Rectal smooth muscle tissue (tissue), 1 donor: ENCODE data around the gene TANGO2.
A peak's percentile ranks its signal among the peaks of the same experiment; 100 is the strongest.

Source experiments
- H3K27ac ChIP-seq: one replicate; pipeline ENCODE4 v1.7.0; 2013; ENCODE audit warnings: low read depth, low read length, inconsistent platforms
- H3K27me3 ChIP-seq: one replicate; pipeline ENCODE4 v1.7.0; 2013; ENCODE audit warnings: low read length; ENCODE audit not compliant: control insufficient read depth, insufficient read depth
- H3K36me3 ChIP-seq: one replicate; pipeline ENCODE4 v1.7.0; 2013; ENCODE audit warnings: low read length; ENCODE audit not compliant: control insufficient read depth, insufficient read depth
- H3K4me1 ChIP-seq: one replicate; pipeline ENCODE4 v1.7.0; 2013; ENCODE audit warnings: low read length; ENCODE audit not compliant: control insufficient read depth, insufficient read depth
- H3K4me3 ChIP-seq: one replicate; pipeline ENCODE4 v1.7.0; 2013; ENCODE audit warnings: low read length
- H3K9ac ChIP-seq: one replicate; pipeline ENCODE4 v1.7.0; 2013; ENCODE audit warnings: low read length

The TANGO2 gene

DNA sequence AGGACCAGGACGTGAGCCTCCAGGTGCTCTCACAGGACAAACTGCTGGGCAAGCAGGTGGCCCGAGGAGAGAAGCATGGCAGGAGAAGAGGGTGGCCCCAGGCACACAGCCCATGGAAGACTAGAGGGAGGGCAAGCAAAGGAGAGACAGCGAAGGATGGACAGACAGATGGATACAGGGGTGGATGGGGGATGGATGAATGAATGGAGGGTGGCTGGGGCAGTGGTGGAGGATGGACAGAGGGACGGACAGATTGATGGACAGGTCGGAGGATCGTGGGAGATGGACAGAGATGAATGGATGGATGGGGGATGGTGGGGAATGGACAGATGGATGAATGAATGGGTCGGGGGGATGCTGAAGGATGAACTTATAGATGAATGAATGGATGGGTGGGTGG lies 27.0 kb upstream of the TANGO2 start:
- H3K27me3 ChIP-seq: no peaks in the 10 kb centered on the region
- H3K4me3 ChIP-seq: no peak overlapping the region
- H3K9ac ChIP-seq: no peak overlapping the region
- H3K27ac ChIP-seq: no peak overlapping the region
- peaks cover 12% of the 10 kb centered on the region for H3K4me1 ChIP-seq
- no peaks in the 10 kb centered on the region for H3K36me3 ChIP-seq

DNA sequence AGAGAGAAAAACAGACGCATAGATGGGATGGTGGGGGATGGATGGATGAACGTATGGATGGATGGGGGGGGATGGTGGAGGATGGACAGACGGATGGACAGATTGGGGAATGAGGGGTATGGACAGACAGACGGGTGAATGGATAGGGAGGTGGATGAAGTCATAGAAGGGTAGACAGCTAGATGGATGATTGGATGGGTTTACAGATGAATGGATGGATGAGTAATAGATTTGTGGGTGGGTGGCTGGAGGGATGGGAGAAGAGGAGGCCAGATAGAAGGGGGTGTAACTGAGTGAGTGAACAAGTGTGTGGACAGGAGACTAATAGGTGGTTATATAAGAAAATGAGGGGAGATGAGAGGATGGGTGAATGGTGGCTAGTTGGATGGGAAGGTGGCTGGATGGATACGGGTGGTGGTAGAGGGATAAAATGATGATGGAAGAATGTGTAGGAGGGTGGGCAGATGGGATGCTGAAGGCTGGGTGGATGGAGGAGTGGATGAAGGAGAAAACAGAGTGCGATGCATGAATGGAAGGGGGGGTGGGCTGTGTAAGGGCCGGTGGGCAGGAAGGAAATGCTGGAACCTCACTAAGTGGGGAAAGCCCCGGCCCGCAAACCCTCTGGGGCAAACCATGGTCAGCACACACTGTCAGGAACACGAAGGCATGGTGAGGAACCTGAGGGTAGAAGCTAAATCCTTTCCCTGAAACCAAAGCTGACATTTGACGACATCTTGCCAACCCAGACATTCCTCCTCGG lies 25.9 kb upstream of the TANGO2 start:
- Histone ChIP-seq H3K4me3 (no peak overlapping the region), H3K4me1 (peaks cover 14% of the 10 kb centered on the region), H3K9ac (no peak overlapping the region), H3K27me3 (no peaks in the 10 kb centered on the region), H3K27ac (peak overlapping the region; percentile 15), H3K36me3 (no peaks in the 10 kb centered on the region)

GRCh38 chr22:19995611-19996339 lies 25.1 kb upstream of the TANGO2 start:
- Histone ChIP-seq H3K9ac (no peak overlapping the region), H3K4me3 (peak overlapping the region; percentile 6), H3K4me1 (peaks cover 20% of the 10 kb centered on the region), H3K27me3 (no peaks in the 10 kb centered on the region), H3K27ac (peak overlapping the region; percentile 57), H3K36me3 (no peaks in the 10 kb centered on the region)

GRCh38 chr22:19996694-19997384 lies 24.1 kb upstream of the TANGO2 start:
- Histone ChIP-seq H3K4me1 (peaks cover 20% of the 10 kb centered on the region), H3K27ac (no peak overlapping the region), H3K27me3 (no peaks in the 10 kb centered on the region), H3K36me3 (no peaks in the 10 kb centered on the region), H3K4me3 (no peak overlapping the region), H3K9ac (no peak overlapping the region)

- H3K4me1 ChIP-seq: peaks cover 20% of the 10 kb centered on the region
- H3K4me3 ChIP-seq: no peak overlapping the region
- H3K9ac ChIP-seq: no peak overlapping the region
- no peaks in the 10 kb centered on the region for H3K27me3 ChIP-seq
- H3K36me3 ChIP-seq: no peaks in the 10 kb centered on the region
- H3K27ac ChIP-seq: no peak overlapping the region
Observed at GRCh38 chr22:19997561-19998231, 23.2 kb upstream of the TANGO2 start.

- no peak overlapping the region for H3K4me3 ChIP-seq
- no peaks in the 10 kb centered on the region for H3K36me3 ChIP-seq
- H3K27me3 ChIP-seq: no peaks in the 10 kb centered on the region
- H3K4me1 ChIP-seq: peaks cover 20% of the 10 kb centered on the region
- H3K27ac ChIP-seq: no peak overlapping the region
- H3K9ac ChIP-seq: no peak overlapping the region
Observed at GRCh38 chr22:19998232-19998951, 22.5 kb upstream of the TANGO2 start.

DNA sequence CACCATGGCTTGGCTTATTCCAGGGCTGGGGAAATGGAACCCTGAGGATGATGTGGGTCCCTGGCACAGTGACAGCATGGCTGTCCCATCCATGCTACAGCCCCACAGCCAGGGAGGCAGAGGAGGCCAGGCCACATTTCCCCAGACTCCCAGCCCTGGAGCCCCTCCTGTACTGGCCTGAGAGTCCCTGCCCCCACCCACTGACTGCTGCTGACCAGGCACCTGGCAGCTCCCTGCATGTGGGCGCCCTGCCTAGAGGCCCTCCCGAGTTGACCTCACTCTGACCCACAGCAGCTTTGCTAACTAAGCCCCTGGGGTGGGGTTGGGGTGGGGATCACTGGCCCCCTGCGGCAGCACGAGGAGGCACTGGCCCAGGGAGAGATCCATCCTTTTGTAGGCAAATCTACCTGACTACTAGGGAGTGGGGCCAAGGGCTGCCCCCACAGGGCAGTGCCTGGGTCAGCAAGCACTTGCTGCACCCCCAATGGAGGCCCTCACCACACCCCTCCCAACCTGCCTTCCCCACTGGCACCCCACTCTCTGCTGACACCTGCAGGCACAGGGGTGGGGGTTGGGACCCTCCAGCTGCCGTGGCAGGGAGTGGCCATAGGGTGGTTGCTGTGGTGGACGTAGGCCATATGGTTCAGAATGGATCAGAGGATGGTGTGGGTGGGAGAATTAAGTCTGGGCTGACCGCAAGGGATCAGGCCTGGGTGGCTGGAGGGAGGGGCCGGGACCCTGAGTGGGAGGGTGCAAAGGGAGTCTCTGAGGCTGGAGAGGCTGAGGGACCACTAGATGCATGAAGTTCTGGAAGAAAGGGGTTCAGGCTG lies 21.7 kb upstream of the TANGO2 start:
- Histone ChIP-seq H3K4me3 (no peak overlapping the region), H3K4me1 (peaks cover 20% of the 10 kb centered on the region), H3K27me3 (no peaks in the 10 kb centered on the region), H3K36me3 (no peaks in the 10 kb centered on the region), H3K27ac (no peak overlapping the region), H3K9ac (no peak overlapping the region)

DNA sequence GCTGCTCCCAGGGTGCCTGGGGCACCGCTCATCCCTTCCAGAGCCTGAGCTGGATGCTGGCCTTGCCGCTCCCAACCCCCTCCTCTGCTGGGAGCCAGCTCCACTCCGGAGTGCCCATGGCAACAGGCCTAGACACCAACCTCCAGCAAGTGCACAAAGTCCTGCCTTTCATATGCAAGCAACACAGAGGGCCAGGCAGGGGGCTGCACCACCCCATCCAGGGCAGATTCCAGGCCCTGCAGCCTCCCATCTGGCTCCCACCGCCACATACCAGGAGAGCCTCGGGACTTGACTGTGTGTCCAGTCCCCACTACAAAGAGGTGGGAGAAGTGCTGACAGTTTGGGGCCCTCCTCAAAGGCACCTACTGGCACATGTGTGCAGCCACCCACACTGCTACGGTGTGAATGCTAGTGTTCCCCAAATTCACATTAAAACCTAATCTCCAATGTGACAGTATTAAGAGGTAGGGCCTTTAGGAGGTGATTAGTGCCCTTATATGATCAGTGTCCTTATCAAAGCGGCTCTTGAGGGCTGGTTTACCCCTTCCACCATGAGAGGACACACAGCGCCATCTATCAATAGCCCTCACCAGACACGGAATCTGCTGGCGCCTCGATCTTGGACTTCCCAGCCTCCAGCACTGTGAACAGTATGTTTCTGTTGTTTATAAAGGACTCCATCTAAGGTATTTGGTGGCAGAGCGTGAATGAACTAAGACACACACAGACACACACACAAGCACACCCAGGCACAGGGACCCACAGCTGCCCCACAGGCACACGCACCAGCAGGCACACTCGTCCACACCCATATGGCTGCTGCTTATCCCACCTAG lies 20.4 kb upstream of the TANGO2 start:
- no peak overlapping the region for H3K9ac ChIP-seq
- no peak overlapping the region for H3K4me3 ChIP-seq
- no peak overlapping the region for H3K27ac ChIP-seq
- H3K4me1 ChIP-seq: peaks cover 13% of the 10 kb centered on the region
- H3K36me3 ChIP-seq: no peaks in the 10 kb centered on the region
- H3K27me3 ChIP-seq: no peaks in the 10 kb centered on the region

DNA sequence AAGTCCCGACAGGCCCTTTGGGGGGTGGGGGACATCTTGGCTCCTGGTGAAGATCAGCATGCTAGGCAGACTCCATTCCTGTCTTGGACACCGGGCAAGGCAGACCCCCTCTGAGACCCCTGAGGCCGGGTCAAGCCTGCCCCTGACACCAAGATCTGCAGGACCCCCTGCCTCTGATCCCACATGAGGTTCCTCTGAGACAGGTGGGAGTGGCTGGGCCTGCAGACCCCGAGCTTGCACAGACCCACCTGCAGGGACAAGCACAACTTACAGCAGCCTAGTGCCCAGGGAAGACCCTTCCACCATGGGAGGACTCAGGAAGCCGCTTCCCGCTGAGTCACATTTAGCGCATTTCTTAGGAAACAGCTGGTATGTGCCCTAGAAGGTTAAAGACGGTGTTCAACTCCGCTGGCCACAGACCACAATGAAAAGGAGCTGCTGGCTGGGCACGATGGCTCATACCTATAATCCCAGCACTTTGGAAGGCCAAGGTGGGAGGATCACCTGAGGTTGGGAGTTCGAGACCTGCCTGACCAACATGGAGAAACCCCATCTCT lies 19.8 kb upstream of the TANGO2 start:
- H3K4me1 ChIP-seq: peaks cover 8% of the 10 kb centered on the region
- H3K9ac ChIP-seq: no peak overlapping the region
- no peaks in the 10 kb centered on the region for H3K36me3 ChIP-seq
- H3K27ac ChIP-seq: no peak overlapping the region
- no peak overlapping the region for H3K4me3 ChIP-seq
- no peaks in the 10 kb centered on the region for H3K27me3 ChIP-seq

GRCh38 chr22:20002128-20002527 lies 18.8 kb upstream of the TANGO2 start:
- no peak overlapping the region for H3K9ac ChIP-seq
- H3K27ac ChIP-seq: no peak overlapping the region

More at GRCh38 chr22:20002128-20002527, 18.8 kb upstream of the TANGO2 start:
- Histone ChIP-seq H3K4me1 (peaks cover 8% of the 10 kb centered on the region), H3K36me3 (no peaks in the 10 kb centered on the region), H3K4me3 (no peak overlapping the region), H3K27me3 (no peaks in the 10 kb centered on the region)
